GM19467 (cell line): ENCODE data around the gene USP9Y.
"Not testable (repeated sequence)": the region's sequence is repeated elsewhere in the genome, so short reads cannot be mapped to it uniquely, and the experiment has no call there.

Experiments used
- ATAC-seq: cut with Tn5 transposase; IDR thresholded peaks from one replicate; pipeline ENCODE4 v1.9.1; 2021; ENCODE audit warnings: mild to moderate bottlenecking, moderate library complexity; ENCODE audit not compliant: unreplicated experiment

Gene USP9Y, protein sequence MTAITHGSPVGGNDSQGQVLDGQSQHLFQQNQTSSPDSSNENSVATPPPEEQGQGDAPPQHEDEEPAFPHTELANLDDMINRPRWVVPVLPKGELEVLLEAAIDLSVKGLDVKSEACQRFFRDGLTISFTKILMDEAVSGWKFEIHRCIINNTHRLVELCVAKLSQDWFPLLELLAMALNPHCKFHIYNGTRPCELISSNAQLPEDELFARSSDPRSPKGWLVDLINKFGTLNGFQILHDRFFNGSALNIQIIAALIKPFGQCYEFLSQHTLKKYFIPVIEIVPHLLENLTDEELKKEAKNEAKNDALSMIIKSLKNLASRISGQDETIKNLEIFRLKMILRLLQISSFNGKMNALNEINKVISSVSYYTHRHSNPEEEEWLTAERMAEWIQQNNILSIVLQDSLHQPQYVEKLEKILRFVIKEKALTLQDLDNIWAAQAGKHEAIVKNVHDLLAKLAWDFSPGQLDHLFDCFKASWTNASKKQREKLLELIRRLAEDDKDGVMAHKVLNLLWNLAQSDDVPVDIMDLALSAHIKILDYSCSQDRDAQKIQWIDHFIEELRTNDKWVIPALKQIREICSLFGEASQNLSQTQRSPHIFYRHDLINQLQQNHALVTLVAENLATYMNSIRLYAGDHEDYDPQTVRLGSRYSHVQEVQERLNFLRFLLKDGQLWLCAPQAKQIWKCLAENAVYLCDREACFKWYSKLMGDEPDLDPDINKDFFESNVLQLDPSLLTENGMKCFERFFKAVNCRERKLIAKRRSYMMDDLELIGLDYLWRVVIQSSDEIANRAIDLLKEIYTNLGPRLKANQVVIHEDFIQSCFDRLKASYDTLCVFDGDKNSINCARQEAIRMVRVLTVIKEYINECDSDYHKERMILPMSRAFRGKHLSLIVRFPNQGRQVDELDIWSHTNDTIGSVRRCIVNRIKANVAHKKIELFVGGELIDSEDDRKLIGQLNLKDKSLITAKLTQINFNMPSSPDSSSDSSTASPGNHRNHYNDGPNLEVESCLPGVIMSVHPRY (N-terminal part only)

GRCh38 chrY:12701181-12701695 lies at the start of gene USP9Y:
TSS of gene USP9Y (plus strand) at chrY:12701231. CDS start at chrY:12709448, 8,217 bp downstream.
- ATAC-seq, result no peak

DNA sequence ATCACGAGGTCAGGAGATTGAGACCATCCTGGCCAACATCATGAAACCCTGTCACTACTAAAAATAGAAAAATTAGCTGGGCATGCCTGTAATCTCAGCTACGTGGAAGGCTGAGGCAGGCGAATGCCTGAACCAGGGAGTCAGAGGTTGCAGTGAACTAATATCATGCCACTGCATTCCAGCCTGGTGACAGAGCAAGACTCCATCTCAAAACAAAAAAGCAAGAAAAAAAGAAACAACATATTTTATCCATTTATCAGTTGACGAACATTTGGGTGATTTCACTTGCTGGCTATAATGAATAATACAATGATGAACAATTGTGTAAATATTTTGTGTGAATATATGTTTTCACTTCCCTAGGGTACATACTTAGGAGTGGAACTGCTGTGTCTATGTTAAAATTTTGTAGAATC lies 49.4 kb upstream of the USP9Y start:
- no peak for ATAC-seq

DNA sequence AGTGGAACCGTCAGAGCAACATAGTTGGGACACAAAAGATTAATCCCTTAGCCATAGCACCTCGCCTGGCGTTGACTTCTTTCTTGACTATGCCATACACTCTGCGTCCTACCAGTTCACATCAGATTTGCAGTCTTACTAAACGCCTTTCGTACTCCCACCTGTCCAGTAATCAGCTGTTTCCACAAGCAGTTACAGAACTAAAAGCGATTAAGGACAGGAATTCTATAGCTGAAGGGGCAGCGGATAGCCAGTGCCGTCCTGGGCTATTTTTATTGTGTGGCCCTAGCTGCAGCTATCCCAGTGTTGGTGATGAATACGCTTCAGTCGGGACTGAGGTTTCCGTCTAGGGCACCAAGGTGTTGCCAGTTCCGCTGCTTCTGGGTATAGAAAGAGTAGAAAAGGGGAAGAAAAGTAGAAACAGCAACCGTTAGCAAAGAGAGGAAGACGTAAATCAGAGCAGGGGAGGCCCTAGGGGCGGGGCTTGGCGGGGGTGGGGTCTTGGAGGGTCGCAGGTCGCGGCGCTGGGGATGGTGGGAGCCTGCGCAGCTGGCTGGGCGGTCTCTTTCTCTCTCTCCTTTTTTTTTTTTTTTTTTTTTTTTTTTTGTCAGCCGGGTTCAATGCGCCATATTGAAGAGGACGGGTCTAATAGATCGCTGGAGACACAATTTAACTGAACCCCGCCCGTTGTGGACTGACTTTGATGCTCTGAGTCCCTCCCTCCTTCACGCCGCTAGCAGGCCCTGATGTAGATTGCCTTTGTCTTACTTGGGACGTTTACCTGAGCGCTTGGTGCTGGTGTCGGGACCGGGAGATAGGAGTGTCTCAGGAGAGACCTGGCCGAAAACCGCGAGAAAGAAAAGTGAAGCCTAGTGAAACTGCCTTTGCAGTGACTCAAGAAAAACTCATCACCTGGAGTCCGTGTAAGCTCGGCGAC lies 39.0 kb upstream of the USP9Y start:
- ATAC-seq, result no peak

- no peak for ATAC-seq
Observed at GRCh38 chrY:12662745-12663591, 38.1 kb upstream of the USP9Y start.

GRCh38 chrY:12663845-12664244 lies 37.2 kb upstream of the USP9Y start:
- not testable (repeated sequence) for ATAC-seq

DNA sequence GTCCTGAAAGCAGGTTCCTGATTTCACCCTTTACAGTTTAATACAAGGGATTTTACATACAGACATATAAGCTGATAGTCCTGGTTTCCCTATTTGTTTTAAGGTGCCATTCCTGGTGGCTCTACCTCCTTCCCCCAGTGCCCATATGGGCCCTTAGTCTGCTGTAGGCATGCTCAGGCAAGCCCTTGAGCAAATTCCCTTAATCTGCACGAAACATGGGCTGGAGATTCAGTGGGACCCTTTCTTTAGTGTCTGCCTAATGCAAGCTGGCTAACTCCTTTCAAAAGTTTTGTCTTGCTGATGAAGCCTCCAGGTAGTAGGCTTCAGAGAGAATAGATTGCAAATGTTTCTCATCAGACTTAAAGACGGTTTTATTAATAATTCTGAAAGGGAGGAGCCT lies 22.9 kb upstream of the USP9Y start:
- ATAC-seq, result no peak

DNA sequence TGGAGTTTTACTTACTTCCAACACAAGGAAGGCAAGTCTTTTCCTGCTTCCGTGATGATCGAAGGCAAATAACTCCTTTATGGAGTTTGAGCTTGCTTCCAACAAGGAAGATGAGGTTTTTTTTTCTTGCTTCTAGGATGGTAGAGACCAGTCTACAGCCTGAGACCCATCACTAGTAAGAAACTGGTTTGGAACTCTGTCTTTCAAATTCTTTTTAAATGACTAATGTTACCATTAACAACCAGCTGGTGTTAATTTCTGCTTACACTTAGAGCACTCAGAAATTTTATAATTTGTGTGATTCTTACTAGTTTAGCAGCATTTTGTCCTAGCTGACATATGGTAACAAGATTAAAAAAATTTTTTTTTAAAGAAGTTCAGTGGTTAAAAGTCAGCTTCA lies 19.5 kb upstream of the USP9Y start:
- ATAC-seq, result no peak

- ATAC-seq, result no peak
Observed at GRCh38 chrY:12688337-12688736, 12.7 kb upstream of the USP9Y start.

GRCh38 chrY:12700087-12700486 lies 944 bp upstream of the USP9Y start:
- ATAC-seq, result no peak

GRCh38 chrY:12702174-12702573 lies 1.1 kb downstream of the USP9Y start:
- ATAC-seq, result no peak

DNA sequence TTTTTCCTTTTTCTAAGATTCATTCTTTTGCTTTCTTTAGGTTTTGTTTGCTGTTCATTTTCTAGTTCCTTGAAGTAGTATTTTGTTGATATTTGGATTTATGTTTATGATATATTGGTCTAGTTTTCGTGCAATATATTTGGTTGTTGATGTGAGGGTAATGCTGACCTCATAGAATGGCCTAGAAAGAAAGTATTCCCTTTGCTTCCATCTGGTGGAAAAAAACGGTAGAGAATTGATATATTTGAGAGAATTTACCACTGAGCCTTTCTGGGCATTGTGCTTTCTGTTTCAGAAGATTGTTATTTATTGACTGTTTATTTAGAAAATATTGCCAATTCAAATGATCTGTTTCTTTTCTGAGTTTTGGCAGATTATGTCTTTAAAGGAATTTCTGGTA lies 9.4 kb downstream of the USP9Y start:
- no peak for ATAC-seq

DNA sequence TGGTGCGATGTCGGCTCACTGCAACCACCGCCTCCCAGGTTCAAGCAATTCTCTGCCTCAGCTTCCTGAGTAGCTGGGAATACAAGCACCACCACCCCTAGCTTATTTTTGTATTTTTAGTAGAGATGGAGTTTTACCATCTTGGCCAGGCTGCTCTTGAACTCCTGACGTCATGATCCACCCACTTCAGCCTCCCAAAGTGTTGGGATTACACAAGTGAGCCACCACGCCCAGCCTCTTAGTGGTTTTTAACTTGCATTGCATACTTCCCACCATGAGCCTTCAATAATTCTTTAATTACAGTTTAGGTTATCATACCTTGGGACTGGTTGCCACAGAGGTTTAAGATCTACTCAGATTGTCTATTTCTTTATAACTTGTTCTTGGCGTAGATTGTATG lies 14.3 kb downstream of the USP9Y start:
- ATAC-seq, result no peak

DNA sequence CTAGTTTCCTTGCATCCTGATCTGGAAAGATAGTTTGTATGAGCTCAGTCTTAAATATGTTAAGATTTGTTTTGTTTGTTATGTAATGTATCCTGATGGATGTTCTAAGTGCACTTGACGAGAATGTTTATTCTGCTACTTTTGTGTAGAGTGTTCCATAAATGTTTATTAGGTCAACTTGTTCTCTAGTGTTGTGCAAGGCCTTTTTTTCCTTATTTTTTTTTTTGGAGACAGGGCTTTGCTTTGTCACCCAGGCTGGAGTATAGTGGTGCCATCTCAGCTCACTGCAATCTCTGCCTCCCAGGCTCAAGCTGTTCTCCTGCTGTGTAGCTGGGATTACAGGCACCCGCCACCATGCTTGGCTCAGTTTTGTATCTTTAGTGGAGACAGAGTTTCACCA lies 28.7 kb downstream of the USP9Y start:
- no peak for ATAC-seq

DNA sequence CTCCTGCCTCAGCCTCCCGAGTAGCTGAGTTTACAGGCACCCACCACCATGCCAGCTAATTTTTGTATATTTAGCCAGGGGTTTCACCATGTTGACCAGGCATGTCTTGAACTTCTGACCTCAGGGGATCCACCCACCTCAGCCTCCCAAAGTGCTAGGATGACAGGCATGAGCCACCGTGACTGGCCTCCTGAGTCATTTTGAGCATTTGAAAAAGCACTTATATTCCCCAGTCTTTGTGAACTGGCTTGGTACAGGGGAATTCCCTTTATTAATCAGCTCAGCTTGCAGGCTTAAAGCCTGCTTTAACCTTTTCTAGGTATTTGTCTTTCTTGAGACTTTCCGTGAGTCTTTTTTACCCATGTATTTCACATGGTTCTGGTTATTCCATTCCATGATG lies 32.6 kb downstream of the USP9Y start:
- ATAC-seq, result no peak

GRCh38 chrY:12734051-12734450 lies 33.0 kb downstream of the USP9Y start:
- ATAC-seq, result no peak

- no peak for ATAC-seq
Observed at GRCh38 chrY:12741414-12741813, 40.4 kb downstream of the USP9Y start.

GRCh38 chrY:12742725-12743124 lies 41.7 kb downstream of the USP9Y start:
- no peak for ATAC-seq

- no peak for ATAC-seq
Observed at GRCh38 chrY:12744091-12744490, 43.1 kb downstream of the USP9Y start.

DNA sequence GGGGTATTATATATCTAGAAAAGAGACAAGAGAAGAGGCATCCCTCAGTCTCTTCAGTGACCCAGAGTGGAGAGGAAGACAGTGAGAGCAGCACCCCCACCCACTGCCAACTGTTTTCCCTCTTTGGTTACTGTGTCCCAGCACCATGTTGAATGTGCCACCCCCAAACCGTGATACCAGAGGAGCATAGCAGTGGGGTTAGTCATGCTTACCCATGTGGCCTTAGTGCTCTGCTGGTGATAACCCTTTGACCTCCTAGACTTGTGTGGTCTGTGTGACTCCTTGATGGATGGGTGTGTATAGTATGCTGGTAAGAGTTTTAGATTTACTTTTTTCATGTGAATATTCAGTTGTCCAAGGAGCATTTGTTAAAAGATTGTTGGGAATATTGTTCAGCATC lies 48.3 kb downstream of the USP9Y start:
- ATAC-seq, result no peak
